GM12878 (cell line): ENCODE measurements around the gene MITF.

ENCODE experiments used
- BACH1 ChIP-seq: fragments of 450-650 bp; IDR thresholded peaks from 2 replicates; pipeline ENCODE4 v1.6.1; 2017; ENCODE audit warnings: mild to moderate bottlenecking, borderline replicate concordance
- CEBPB ChIP-seq, 2 experiments: fragments of 150-350 bp in 1 of 2; IDR thresholded peaks; 2 replicates each; pipeline ENCODE4 v1.6.1; 2012 to 2014; ENCODE audit warnings: low read depth in 2 of 2, low read length in 2 of 2, borderline replicate concordance in 1 of 2, inconsistent platforms in 1 of 2
- FOXM1 ChIP-seq: IDR thresholded peaks from 2 replicates; pipeline ENCODE4 v1.6.1; 2012; ENCODE audit warnings: low read depth, mild to moderate bottlenecking, inconsistent platforms, low read length, moderate library complexity
- POLR2A ChIP-seq: IDR thresholded peaks from 2 replicates; pipeline ENCODE4 v1.6.1; 2011; ENCODE audit warnings: low read depth, mild to moderate bottlenecking, low read length
- SP1 ChIP-seq: IDR thresholded peaks from one replicate; pipeline ENCODE4 v1.6.1; 2011; ENCODE audit warnings: low read depth, low read length
- SREBF1 ChIP-seq: IDR thresholded peaks from 2 replicates; pipeline ENCODE4 v1.6.1; 2012; ENCODE audit warnings: mild to moderate bottlenecking, low read length
- SRF ChIP-seq, 2 experiments: IDR thresholded peaks; 2 replicates each; pipeline ENCODE4 v1.6.1; 2011; ENCODE audit warnings: low read depth in 2 of 2, low read length in 2 of 2, mild to moderate bottlenecking in 1 of 2, moderate library complexity in 1 of 2
- TF ChIP-seq, protein P1 (sequence below), 3 experiments: IDR thresholded peaks in 2 of 3; conservative IDR thresholded peaks in 1 of 3; 2 replicates each; pipeline ENCODE4 v1.5.1; 2011; ENCODE audit warnings: low read depth in 3 of 3, low read length in 3 of 3, mild to moderate bottlenecking in 3 of 3, control low read depth in 2 of 3, moderate library complexity in 2 of 3, inconsistent platforms in 1 of 3, mixed read lengths in 1 of 3; ENCODE audit not compliant: control insufficient read depth in 2 of 3, insufficient read depth in 1 of 3; ENCODE audit errors: extremely low read depth in 1 of 3
- TF ChIP-seq, protein P2 (sequence below): fragments of 450-650 bp; IDR thresholded peaks from 2 replicates; pipeline ENCODE4 v1.6.1; 2017; ENCODE audit warnings: mild to moderate bottlenecking
- TF ChIP-seq, protein P3 (sequence below): fragments of 450-650 bp; formaldehyde crosslinking; IDR thresholded peaks from 2 replicates; pipeline ENCODE4 v1.5.0; 2022; ENCODE audit warnings: mild to moderate bottlenecking, missing genetic modification characterization

GRCh38 chr3:69892706-69893105, 153.4 kb downstream of the MITF start:
- TF ChIP-seq BACH1 (no peak), CEBPB (IDR thresholded peaks at IDR 0.05; ENCODE audit: borderline replicate concordance in 1 of 2, low read depth in 2 of 2, low read length in 2 of 2) (no peak), SREBF1 (no peak), SP1 (no peak), POLR2A (no peak), FOXM1 (no peak), SRF (IDR thresholded peaks at IDR 0.05; ENCODE audit: low read depth in 2 of 2, low read length in 2 of 2) (no peak)
- TF ChIP-seq, protein P1, sequence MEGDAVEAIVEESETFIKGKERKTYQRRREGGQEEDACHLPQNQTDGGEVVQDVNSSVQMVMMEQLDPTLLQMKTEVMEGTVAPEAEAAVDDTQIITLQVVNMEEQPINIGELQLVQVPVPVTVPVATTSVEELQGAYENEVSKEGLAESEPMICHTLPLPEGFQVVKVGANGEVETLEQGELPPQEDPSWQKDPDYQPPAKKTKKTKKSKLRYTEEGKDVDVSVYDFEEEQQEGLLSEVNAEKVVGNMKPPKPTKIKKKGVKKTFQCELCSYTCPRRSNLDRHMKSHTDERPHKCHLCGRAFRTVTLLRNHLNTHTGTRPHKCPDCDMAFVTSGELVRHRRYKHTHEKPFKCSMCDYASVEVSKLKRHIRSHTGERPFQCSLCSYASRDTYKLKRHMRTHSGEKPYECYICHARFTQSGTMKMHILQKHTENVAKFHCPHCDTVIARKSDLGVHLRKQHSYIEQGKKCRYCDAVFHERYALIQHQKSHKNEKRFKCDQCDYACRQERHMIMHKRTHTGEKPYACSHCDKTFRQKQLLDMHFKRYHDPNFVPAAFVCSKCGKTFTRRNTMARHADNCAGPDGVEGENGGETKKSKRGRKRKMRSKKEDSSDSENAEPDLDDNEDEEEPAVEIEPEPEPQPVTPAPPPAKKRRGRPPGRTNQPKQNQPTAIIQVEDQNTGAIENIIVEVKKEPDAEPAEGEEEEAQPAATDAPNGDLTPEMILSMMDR (IDR thresholded peaks at IDR 0.05 in 2 of 3, conservative IDR thresholded peaks at IDR 0.05 in 1 of 3; ENCODE audit: control insufficient read depth in 2 of 3, extremely low read depth in 1 of 3, insufficient read depth in 1 of 3, low read depth in 3 of 3, low read length in 3 of 3) = no peak
- TF ChIP-seq, protein P2, sequence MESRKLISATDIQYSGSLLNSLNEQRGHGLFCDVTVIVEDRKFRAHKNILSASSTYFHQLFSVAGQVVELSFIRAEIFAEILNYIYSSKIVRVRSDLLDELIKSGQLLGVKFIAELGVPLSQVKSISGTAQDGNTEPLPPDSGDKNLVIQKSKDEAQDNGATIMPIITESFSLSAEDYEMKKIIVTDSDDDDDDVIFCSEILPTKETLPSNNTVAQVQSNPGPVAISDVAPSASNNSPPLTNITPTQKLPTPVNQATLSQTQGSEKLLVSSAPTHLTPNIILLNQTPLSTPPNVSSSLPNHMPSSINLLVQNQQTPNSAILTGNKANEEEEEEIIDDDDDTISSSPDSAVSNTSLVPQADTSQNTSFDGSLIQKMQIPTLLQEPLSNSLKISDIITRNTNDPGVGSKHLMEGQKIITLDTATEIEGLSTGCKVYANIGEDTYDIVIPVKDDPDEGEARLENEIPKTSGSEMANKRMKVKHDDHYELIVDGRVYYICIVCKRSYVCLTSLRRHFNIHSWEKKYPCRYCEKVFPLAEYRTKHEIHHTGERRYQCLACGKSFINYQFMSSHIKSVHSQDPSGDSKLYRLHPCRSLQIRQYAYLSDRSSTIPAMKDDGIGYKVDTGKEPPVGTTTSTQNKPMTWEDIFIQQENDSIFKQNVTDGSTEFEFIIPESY = no peak
- TF ChIP-seq, protein P3, sequence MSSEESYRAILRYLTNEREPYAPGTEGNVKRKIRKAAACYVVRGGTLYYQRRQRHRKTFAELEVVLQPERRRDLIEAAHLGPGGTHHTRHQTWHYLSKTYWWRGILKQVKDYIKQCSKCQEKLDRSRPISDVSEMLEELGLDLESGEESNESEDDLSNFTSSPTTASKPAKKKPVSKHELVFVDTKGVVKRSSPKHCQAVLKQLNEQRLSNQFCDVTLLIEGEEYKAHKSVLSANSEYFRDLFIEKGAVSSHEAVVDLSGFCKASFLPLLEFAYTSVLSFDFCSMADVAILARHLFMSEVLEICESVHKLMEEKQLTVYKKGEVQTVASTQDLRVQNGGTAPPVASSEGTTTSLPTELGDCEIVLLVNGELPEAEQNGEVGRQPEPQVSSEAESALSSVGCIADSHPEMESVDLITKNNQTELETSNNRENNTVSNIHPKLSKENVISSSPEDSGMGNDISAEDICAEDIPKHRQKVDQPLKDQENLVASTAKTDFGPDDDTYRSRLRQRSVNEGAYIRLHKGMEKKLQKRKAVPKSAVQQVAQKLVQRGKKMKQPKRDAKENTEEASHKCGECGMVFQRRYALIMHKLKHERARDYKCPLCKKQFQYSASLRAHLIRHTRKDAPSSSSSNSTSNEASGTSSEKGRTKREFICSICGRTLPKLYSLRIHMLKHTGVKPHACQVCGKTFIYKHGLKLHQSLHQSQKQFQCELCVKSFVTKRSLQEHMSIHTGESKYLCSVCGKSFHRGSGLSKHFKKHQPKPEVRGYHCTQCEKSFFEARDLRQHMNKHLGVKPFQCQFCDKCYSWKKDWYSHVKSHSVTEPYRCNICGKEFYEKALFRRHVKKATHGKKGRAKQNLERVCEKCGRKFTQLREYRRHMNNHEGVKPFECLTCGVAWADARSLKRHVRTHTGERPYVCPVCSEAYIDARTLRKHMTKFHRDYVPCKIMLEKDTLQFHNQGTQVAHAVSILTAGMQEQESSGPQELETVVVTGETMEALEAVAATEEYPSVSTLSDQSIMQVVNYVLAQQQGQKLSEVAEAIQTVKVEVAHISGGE = no peak
